ENCODE measurements around the gene ALG12.
A peak's percentile ranks its signal among the peaks of the same experiment; 100 is the strongest.

GRCh38 chr22:49962012-49962750, 43.9 kb upstream of the ALG12 start:
- peak in 1 of 3 experiments; percentile 5; a peak in 1 of 4 replicates for TF ChIP-seq CTCF (IDR thresholded peaks at IDR 0.05; ENCODE audit: control extremely low read depth in 1 of 3, insufficient read depth in 1 of 3, low read depth in 1 of 3, low read length in 3 of 3)
- TF ChIP-seq POLR2A (IDR thresholded peaks at IDR 0.05; ENCODE audit: control extremely low read depth in 1 of 2, low read depth in 2 of 2, low read length in 2 of 2): peak in 1 of 2 experiments; percentile 54; a peak in 2 of 3 replicates
- TF ChIP-seq CBX5 (IDR thresholded peaks at IDR 0.05; ENCODE audit: low read depth, low read length): no peak
- TF ChIP-seq TAF1 (IDR thresholded peaks at IDR 0.05; ENCODE audit: low read depth, low read length): 0 out of 2 replicates have a peak, but pooled peaks have one; percentile 15
- no peak for TF ChIP-seq CEBPB (IDR thresholded peaks at IDR 0.05; ENCODE audit: low read depth, low read length)
- TF ChIP-seq PHF8 (conservative IDR thresholded peaks at IDR 0.05; ENCODE audit: low read depth, low read length): no peak
- TF ChIP-seq RXRA (IDR thresholded peaks at IDR 0.05; ENCODE audit: insufficient read depth, low read depth, low read length): no peak
- TF ChIP-seq TBP (IDR thresholded peaks at IDR 0.05; ENCODE audit: low read depth, low read length): no peak
- TF ChIP-seq BACH1 (IDR thresholded peaks at IDR 0.05; ENCODE audit: low read length): no peak
- TF ChIP-seq SIN3A (conservative IDR thresholded peaks at IDR 0.05 in 1 of 2, IDR thresholded peaks at IDR 0.05 in 1 of 2; ENCODE audit: low read depth in 1 of 2, low read length in 2 of 2): 0 out of 4 replicates have a peak, but pooled peaks have one; percentile 18 to 39
- TF ChIP-seq EZH2 (IDR thresholded peaks at IDR 0.05; ENCODE audit: low read depth, low read length, severe bottlenecking): no peak
- no peak for TF ChIP-seq ATF3 (IDR thresholded peaks at IDR 0.05; ENCODE audit: insufficient read depth, low read depth, low read length)
- no peak for TF ChIP-seq HDAC6 (IDR thresholded peaks at IDR 0.05; ENCODE audit: low read depth, low read length)
- TF ChIP-seq ZNF274 (IDR thresholded peaks at IDR 0.05; ENCODE audit: borderline replicate concordance, extremely low read depth, low read length): no peak

All from H1 (cell line).